NCI-H226 (cell line): ENCODE measurements around the gene RTN4R.
"Not testable (repeated sequence)": the region's sequence is repeated elsewhere in the genome, so short reads cannot be mapped to it uniquely, and the experiment has no call there.

Source experiments
- DNase-seq: peaks from one replicate; pipeline ENCODE4 v3.0.0-alpha.2; 2015

The RTN4R gene

DNA sequence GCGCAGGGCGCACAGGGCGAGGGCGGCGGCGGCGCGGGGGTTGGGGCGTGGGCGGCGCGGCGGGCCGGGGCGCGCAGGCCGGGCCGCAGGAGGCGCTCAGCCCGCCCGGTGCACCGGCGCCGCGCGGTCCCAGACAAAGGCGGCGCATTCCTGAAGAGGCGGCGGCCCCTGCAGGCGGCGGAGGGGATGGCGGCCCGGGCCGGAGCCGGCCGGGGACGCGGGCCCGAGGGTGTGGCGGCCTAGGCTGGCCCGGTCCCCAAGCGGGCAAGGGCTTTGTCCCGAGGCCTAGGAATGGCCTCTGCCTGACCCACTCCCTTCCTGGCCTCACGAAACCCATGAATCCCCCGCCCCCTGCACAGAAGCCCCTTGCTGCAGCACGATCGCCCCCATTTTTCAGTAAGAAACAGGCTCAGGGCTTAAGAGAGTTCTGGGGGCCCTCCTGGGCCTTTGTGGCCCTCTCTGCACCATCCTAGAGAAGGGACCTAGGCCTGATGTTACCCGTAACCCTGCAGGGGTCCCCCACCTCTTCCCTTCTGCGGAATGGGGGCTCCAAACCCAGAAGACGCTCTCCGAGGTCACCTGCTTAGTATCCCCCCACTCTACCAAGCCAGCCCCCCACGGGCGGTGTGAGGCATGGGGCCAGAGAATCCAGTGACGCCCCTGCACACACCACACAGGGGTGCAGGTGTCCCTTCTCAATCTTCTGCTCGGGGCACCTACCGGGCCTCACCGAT is at the start of gene RTN4R:
Gene RTN4R, minus strand, starts transcription at position 40 of the 734 bp plus-strand sequence. CDS start 226 bp downstream, outside the sequence.
- DNase-seq: no peak

DNA sequence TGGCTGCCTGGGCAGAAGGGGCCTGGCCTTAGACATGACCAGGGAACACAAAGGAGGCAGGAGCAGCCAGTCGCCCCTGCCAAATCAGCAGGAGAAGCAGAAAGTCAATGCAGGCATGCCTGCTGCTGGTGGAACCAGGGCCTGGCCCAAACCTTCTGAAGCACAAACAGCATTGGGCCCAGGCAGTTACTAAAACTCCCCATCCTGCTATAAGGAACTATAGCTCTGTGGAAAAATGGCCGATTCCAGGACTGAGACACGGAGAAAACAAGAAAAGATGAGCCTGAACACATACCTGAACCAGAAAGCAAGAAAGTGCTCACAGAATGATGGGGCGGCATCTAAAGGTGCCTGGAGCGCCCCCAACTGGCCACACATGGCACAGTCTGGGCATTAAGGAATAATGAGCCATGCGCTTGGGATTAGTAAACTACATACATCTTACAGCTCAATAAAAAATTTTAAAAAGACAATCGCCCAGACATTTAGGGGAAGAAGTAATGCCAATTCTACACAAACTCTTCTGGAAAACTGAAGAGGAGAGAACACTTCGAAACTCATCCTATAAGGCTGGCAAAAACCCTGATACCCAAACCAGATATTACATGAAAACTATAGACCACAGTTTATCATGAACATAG is 49.4 kb upstream of the RTN4R start:
- DNase-seq: not testable (repeated sequence)

DNA sequence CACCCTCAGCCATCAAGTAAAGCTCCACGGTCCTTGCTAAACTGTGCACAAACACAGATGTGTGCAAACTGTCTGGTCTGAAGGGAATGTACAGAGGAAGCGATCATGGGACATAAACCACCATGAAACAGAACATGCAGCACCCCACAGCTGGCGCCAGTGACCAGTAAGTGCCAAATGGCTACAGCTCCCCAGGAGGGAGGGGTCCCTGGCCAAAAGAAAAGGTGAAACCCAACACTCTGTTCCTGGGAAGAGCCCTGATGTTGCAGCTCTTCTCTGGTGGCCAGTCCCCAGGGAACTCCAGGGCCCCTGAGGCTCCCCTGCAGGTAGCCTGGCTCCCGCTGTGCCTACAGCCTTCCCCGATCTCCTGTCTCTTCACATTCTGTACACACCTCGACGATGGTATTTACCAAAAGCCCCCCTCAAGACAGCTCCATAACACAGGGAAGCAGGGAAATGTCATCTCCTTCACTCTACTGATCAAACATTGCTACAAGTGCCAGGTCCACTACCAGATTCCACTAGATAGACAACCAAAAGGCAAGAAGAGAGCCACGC is 48.8 kb upstream of the RTN4R start:
- no peak for DNase-seq

DNA sequence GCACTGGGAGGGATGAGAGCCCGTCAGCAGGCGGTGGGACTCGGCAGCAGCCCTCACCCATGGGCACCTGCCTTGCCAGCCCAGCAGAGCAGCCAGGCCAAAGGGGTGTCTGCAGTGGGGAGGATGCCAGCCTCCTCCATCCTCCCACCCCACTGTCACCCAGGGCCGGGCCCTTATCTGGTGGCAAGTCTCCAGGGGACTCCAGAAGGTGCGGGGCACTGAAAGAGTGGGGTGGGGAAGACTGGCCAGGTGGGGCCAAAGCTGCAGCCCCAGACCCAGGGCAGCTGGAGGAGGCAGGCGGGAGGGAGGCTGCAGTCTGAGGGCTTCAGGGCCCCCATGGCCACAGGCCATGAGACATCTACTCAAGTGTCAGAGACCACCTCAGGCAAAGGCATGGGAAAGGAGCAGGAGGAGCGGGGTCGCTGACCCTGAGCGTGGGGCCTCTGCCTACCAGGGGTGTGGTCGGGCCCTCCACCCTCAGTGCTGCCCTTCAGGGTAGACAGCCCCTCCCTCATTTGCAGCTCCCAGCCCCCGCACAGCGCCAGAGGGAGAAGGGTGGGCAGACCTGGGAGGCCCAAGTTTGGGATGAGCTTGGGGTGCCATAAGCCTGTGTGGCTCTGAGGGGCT is 48.2 kb upstream of the RTN4R start:
- no peak for DNase-seq

DNA sequence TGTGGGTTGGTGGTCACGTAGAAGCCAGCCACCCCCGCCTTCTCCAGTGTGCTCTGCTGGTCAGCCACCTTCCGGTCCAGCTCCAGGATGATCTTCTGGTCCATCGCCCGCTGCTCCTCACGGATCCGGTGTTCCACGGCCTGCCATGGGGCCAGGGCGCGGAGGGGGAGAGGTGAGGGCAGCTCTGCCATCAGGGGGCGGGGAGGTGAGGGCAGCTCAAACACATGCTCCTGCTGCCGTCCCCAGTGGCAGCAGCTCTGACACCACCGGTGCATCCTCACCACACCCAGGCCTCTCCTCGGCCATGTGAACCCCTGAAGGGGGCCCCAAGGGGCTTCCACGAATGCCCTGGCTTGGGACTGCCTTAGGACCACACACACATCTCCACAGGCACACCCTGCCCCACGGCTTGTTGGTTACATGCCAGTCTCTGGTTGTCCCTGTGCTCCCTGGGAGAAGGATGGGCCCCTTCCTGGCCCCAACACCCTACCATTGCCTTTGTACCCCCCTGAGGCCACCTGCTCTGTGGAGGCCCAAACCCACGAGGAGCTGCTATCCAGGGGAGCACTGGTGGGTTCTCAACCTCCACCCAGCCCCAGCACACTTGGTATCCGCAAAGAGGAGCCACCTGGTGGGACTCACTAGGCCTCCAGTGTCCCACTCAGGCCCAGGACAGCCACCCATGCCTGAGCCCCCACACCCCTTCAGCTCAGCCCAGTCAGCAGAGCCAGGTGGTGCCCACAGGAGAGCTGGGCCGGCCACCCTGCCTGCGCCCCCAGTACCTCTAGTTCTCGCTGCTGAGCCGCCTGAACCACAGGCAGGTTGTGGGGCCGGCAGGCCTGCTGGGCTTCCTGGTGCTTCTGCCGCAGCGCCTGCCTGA is 47.5 kb upstream of the RTN4R start:
- no peak for DNase-seq

DNA sequence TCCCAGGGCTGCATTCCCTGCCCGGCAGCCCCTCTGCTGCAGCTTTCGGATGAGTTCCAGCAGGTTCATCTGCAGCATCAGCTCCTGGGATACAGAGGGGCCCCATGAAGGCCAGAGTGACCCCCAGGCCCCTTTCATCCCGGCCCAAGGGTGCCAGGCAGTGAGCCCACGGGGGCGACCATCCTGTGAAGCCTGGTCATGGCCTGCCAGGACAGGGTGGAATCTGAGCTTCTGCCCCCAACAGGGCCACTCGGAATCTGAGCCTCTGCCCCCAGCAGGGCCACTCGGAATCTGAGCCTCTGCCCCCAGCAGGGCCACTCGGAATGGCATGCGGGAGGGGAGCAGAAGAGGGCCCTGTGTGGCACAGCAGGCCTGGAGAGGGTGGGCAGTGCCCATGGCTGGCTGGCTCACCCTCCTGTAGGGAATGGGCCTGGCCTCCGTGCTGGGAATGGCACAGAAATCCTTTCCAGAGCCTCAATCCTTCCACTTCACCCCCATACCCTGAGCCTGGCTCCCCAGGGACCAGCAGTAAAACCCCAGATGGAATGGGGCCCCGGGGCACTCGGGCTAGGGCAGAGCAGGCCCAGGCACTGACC is 46.7 kb upstream of the RTN4R start:
- not testable (repeated sequence) for DNase-seq

DNA sequence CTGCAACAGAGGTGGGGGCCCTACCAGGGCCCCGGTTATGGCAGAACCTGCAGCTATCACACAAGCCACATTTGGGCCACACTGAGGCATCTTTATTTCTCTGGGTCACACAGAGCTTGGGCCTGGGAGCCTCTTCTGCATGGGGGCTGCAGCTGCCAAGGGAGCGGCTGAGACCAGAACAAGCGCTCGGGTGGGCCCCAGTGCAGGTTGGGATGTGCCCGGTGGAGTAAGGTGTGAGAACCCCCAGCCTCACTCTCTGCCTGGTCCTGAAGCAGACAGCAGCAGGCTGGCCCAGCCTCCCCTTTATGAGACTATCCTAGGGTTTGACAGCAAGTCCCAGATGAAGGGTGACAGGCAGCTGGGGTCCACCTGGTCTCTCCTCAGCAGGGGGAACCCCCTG is 46.1 kb upstream of the RTN4R start:
- DNase-seq: not testable (repeated sequence)

DNA sequence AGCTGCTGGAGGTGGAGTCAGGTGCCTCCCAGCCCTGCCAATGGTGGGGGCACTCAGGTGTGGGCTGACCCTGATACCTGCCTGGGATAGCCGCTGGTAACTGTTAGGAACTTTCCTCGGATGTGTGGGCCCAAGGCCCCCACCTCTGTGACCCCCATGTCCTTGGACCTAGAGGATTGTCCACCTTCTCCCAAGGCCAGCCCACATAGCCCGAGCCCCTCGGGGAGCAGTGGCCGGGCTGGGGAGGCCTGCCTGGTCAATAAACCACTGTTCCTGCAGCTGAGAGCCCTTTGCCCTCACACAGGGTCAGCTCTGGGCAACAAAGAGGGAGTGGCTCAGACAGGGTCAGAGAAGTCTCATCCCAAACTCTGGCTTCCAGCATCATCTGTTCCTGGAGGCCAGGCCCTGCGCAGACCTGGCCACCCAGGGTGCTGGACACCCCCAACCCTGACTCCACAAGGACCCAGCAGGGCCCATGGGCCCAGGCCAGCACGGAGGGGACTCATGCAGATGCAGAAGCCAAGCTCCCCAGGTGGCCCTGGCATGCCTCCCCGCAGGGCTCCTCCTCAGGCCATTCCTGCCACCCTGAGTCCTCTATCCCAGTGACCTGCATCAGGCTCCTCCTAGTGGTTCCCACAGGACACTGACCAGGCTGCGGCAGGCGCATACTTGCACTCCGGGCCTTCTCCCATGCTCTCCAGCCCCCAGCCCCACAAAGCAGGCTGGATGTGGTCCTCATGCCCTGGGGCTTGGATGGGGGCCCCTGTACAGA is 45.4 kb upstream of the RTN4R start:
- DNase-seq: not testable (repeated sequence)

DNA sequence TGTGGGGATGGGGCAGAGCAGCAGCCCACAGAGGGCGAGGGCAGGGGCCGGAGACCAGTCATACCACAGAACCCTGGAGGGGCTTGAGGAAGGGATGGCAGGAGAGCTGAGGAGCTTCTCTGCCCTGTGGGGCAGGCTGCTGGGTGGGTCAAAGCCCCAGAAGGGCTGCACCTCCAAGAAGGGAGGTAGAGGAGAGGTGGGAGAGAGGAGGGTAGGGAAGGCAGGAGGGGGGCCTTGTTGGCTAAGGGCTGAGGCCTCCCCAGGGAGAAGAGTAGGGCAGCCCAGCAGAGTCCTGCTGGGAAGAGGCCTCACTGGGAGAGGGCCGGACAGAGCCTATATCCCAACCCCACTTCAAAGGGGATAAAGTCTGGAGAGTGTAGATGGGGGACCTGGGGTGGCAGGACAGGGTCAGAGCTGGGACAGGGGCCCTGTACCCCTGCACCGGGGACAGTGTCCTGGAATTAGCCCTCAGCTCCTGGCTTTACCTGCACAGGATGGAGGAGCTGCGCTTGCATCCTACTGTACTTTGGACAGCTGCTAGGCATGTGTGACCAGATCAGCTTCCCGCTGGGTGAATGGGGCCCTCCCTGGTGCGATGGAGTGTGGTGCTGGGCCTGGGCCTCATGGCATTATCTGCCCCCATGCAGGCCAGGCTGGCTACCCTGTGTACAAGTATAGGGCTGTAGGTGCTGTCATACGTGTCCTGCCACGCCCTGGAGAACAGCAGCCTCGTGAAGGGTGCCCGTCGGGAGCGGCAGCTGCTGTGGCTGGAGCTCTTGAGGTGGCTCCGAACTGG is 44.5 kb upstream of the RTN4R start:
- no peak for DNase-seq

DNA sequence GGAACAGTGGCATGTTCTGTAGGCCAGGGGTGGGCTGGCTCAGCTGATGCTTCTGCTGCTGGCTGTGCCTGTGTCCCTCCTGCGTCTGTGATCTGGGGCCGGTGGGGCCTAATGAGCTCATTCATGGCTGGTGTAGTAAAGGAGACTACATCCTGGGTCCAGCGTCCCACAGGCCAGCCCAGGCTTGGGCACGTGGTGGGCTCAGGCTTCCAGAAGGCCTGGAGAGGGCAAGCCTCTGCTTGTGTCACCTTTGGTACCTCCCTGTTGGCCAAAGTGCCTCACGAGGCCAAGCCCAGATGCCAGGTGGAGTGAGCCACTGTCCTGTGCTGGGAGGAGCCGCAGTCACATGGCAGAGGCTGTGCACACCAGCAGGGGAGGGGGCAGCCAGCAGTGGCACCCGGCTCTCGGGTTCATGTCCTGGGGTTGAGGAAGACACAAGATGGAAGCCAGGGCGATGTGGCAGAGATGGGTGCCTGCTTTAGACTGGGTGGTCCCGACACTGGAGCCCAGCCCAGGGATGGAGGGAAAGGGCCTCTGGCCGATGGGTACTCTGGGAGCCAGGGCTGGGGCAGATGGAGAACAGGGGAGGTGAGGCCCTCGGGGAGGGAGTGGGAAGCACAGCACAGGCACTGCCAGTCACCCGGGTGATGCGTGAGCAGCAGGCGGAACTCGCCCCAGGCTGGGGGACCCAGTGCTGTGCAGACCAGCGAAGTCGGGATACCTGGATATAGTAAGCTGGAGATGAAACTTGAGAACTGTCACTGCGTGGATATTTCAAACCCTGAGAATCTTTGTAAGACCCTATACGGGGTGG is 43.3 kb upstream of the RTN4R start:
- DNase-seq: not testable (repeated sequence)

DNA sequence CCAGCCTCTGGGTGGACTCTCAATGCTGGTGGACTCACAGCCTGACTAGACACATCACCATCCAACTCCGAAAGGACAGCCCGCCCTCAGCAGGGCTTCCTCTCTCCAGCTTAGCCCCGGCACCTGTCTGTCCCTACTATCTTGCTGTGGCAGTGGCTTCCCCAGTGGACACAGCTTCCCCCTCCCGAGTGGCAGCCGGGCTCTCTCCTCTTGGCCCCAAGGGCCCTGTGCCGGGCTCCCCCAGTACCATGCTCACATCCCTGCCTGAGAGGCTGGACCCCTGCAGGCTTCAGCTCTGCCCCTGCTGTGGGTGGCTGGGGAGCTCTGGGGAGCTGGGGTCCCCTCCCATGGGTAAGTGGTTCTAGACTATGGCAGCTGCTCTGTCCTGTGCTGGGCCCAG is 42.7 kb upstream of the RTN4R start:
- DNase-seq: not testable (repeated sequence)

DNA sequence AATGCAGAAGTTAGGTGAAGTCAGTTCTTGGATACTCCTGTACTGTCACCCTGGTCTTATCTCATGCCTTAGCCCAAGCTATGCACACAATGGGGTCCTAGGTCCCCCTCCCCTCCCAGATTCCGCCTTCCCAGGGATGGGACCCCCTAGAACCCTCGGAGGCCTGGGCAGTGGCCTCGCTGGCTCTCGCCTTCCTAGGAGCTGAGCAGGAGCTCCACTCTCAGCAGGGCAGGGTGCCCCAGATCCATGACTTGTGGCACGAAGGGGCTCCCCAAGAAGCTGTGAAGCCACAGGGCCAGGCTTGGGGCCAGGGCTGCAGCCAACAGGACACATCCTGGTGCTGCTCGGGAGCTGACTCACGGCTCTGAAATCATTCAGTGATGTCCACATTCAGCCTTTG is 42.1 kb upstream of the RTN4R start:
- DNase-seq: not testable (repeated sequence)

DNA sequence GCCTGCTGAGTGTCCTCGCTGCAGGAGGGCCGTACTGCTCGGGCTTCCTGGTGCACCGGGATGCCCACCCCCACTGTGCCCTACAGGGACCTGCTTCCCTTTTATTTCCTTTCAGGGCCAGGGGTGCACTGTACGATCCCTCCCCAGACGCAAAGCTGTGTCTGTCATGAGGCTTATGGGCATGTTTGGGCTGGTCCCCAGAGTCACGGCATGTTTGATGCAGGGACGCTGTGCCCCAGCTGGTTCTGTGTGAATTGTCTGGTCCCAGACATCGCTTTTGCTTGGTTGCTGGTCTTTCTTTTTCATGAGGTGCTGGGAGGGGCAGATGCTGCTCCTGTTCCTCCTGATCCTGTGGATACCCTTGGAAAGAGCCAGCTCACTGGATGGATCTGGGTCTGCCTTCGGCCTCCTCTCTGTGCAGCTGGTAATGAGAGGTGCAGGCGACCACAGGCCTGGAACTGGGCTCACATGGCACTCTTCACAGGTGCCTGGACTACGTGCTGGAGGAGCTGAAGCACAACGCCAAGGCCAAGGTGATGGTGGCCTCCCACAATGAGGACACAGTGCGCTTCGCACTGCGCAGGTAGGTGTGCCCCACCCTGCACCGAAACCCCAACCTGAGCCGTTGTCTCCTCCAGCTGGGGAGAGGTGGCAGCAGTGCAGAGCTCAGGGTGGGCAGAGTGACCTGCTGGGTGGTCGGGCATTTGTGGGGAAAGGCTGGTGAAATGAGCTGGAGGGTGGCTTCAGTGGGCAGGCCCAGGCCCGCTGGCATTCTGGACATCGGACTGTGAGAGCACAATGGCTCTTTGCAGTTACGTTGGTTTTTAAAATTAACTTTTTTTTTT is 40.9 kb upstream of the RTN4R start:
- not testable (repeated sequence) for DNase-seq

DNA sequence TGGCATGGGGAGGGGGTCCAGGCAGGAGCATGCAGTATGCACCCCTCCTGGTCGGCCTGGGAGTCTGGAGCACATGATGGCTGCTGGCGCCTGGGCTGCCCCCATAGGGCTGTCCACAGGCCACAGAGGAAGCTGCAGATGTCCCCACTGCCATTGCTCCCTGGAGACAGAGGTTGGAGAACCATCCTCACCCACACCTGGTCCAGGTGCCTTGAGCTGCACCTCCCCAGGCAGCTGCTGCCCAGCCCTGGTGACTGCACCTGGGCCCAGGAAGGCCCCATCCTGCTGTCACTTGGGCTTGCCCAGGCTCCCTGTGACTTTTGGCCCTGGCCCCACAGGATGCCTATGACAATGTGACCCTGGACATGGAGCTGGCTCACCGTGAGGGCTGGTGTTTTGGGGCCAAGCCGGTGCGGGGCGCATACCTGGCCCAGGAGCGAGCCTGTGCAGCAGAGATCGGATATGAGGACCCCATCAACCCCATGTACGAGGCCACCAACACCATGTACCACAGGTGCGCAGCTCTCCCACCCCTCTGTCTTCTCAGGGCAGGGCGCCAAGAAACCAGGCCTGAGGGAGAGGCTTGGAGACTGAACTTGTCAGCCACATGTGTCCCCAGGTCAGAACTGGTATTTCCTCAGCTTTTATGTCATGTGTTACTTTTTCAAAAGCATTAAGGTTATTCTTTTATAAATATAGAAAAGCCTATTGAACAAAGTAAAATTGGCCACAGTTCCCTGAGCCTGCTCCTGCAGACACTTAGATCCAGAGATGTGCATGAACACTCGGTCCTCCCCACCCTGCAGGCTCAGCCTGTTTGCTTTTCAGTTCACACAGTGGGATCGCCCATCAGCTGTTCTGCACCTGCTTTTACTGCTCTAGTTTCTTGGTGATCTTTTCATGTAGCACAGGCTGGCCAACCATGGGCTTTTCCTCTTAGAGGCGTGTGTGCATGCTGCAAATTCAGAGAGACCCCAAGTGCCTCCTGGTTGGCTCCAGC is 39.6 kb upstream of the RTN4R start:
- DNase-seq: not testable (repeated sequence)

DNA sequence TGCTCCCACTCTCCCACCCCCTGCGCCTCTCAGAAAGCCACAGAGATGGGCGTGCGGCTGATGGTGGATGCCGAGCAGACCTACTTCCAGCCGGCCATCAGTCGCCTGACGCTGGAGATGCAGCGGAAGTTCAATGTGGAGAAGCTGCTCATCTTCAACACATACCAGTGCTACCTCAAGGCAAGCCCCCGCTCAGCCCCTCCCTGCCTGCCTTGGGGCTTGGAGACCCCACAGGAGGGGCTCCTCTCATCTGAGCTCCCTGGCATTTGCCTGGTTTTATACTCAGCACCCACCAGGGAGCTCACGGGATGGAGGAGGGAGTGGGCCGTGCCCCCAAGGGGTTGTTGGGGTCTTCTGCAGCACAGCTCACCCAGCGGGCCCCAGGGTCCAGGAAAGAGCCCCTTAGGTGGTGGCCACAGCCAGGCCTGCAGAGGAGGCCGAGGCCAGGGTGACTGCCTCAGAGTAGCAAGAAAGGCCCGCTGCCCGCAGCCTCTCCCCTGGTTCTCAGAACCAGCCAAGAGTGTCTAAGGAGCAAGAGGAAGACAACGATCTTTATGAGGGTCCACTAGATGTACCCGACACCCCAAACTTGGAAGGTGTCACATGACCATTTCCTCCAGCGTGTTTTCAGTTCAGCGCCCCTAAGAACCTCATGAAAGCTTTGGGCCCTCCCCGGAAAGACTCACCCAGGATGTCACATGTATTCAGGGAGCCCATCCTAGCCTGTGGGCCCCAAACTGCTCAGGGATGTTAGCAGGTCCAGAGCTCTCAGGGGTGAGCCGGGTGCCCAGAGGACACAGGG is 38.7 kb upstream of the RTN4R start:
- not testable (repeated sequence) for DNase-seq

DNA sequence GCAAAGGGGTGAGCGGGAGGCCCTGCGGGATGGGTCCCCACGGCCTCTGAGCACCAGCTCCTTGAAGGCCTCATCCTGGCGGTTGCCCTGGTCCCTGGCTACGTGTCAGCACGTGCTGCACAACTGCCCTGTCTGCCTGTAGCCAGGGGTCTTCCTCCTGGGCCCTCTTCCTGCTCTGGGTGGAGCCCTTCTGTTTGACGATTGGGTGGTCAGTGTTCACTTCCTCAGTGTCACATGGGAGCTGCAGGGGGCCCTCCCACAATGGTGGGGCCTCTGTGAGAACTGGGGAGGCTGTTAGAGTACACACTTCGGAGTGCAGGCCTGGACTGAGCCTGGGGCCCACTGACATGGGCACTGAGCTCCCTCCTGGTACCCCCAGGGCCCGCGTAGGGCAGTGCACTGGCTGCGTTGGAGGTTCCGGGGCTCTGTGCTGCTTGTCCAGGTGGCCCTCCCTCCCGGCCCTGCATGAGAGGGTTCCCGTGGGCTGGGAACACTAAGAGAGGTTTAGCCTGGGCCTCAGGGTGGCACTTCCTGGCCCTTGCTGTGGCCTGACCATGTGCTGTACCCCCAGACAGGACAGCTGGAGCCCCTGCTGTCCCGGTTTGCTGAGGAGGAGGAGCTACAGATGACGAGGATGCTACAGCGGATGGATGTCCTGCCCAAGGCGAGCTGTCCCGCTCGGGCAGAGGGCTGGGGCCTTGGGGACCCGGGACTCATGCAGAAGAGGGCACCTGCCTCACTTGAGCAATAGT is 38.0 kb upstream of the RTN4R start:
- no peak for DNase-seq
